HG03469 (cell line): ENCODE data around the gene LYPLAL1.
"Not testable (repeated sequence)": the region's sequence is repeated elsewhere in the genome, so short reads cannot be mapped to it uniquely, and the experiment has no call there.

Source experiments
- ATAC-seq: cut with Tn5 transposase; IDR thresholded peaks from one replicate; pipeline ENCODE4 v1.9.1; 2021; ENCODE audit warnings: mild to moderate bottlenecking, moderate library complexity, moderate number of reproducible peaks; ENCODE audit not compliant: unreplicated experiment

The LYPLAL1 gene

DNA sequence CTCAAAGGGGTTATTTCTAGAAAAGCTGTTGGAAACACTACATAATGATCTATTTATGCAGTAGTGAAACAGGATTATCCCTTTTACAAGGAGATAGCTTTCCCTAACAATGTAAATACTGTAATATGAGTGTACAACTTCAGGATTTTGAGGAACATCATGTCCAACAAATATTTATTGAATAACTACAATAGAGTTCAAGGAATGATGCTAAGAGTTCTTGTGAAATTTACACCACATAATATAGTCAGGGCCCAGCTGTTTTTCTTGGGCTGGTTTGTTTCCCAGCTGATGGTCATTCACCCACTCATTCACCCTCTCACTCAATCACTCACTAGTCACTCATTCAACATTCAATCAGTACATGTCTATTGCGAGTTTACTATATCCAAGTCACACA is 12.3 kb upstream of the LYPLAL1 start:
- ATAC-seq = no peak

DNA sequence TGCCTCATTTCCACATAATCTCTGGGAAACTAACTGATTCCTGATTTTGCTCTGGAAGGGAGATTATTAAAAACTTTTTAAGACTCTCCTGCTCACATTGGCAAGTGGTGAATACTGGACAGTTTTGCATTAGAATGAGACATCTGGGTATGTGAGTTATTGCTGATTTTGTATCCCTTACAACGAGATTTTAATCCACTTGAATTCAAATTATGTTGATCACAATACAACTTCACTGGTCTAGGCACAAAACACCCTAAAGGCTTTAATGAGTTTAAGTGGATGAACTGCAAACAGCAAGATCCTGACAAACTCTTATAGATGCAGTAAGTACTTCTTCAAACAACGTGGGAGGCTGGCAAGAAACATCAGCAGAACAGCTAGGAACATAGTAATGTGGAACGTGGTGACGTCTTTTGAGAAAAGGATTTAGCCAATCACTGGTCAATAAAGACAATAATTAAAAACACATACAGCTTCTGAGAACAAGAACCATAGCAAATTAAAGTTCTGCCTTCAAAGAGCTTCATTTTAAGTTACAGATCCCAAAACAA is 10.2 kb upstream of the LYPLAL1 start:
- no peak for ATAC-seq

DNA sequence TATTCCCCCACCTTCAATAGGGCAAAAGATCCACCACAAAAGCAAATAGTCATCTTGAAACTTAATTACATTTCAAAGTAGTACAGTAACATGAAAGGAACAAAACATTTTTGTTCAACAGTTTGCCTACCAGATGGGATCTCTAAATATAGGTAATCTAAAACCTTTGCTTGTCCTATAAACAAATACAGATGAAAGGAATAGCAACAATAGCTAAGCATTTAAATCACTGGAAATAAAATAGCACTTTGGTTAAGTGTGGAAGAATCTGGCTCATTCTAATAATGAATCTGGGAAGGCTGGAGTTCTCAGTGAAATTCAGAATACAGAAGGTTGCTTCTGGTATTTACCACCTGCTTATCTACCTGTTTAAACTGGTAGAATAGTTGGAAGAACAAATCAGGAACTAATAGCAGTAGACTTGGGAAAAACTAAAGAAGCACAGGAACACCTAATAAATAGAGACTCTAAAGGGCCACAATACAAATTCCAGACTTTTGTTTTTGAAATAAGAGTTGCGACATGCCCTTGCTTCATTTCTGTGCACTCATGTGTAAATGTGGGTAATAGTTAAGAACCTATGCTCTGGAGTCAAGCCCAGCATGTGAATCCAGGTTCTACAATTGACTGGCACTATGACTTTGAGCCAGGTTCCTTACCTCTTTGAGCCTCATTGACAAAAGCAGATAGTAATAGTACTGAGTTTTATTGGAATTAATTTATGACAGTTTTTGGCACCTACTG is 2.3 kb upstream of the LYPLAL1 start:
- no peak for ATAC-seq

DNA sequence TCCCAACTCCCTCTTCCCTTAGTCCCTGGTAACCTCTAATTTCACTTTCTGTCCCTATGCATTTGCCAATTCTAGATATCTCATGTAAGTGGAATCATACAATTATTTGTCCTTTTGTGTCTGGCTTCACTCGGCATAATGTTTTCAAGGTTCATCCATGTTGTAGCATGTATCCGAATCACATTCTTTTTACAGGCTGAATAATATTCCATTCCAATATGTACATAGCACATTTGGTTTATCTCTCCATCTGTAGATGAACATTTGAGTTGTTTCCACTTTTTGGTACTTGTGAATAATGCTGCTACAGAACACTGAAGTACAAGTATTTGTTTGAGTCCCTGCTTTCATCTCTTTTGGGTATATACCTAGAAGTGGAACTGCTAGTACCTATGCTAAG is 857 bp upstream of the LYPLAL1 start:
- no peak for ATAC-seq

DNA sequence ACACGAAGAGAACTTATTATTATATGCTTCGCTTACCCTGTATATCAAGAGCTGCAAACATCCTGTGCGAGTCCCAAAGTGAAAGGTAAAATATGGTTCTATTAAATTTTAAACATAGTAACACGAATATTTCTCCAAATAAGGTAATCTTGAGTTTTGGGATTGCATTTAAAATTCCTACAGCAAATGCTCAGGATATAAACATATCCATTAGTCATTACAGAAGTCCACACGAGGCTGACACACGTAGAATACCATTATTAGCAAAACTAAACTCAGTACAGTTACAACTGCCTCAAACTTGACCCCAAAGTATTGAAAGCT is 282 bp upstream of the LYPLAL1 start:
- no peak for ATAC-seq

DNA sequence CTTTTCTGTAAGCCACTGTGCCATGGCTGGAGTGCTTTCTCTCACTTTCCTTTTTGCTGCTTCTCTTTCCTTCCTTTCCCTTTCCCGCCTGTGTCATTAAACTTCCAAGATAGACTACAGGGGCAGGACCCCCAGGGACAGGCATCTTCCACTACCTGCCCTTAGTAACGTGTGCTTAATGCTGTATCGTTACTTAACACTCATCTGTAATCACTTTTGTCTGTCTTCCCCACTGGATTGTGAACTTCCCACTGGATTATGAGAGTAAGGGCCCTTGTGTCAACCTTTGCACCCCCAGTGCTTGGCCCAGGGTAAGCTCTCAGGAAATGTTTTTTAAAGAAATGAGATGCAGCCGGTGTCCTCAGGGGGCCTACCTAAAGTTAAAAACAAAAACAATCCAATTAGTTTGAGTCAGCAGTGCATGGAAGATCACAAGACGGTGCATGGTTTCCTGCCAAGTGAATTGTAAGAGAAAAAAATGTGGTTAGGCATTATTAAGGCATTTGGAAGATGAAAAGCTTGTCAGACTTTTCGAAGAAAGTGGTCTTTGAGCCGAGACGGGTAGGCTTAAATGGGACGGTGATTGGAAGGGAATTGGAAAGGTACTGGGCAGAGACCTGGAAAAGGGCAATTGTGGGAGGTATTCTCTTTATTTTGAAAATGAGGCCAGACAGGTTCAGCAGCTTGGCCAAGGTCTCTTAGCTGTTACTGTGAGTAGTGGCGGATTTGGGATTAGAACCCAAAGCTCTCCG is 958 bp downstream of the LYPLAL1 start:
- ATAC-seq = no peak

DNA sequence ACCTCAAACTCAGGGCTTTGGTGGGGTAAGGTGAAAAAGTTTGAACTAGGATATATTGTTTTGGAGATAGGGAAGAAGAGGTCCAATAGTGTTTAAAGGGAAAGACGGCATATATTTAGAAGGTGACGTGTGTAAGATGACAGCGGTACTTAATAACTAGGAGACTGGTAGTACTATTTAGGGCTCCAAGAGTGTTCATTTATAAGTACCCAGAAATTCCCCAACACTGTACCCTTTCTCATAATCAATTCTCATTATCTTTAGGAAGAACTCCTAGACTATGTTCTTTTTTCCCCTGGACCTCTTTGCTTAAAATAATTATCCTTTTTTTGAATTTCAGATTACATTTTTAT is 1.5 kb downstream of the LYPLAL1 start:
- no peak for ATAC-seq

DNA sequence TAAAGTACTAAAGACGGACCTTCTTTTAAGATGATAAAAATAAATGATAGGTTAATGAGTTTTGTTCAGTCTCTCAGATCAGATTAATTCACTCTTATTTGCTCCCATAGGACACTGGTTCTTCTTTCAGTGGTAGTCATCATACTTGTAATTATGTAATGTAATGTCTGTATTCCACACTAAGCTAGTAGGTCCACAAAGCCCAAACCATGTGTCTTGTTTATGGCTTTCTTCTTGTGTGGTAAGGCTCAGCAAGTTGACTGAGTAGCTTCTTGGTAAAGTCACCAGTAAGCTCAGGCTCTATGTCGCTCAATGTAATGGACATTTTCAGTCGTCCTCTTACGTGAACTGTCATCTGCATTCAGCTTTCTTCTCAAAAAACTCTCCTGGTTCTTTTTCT is 2.5 kb downstream of the LYPLAL1 start:
- ATAC-seq = no peak

DNA sequence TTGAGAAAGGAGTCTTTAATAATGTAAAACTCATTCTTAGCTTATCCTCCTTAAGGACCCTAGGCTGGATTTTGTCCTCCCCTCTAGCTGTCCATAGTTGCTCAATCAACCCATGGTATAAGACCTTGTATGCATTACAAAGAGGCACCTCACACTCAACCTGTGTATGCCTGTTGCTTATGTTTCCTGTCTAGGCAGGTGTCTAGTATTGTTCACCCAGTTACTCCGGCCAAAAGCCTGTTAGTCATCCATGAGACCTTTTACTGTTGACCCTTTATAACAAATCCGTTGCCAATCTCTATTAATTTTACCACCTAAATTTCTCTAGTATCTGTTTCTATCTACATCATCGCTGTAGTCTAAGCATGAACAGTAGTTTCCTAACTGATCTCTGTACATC is 3.7 kb downstream of the LYPLAL1 start:
- peak; percentile 22 for ATAC-seq

DNA sequence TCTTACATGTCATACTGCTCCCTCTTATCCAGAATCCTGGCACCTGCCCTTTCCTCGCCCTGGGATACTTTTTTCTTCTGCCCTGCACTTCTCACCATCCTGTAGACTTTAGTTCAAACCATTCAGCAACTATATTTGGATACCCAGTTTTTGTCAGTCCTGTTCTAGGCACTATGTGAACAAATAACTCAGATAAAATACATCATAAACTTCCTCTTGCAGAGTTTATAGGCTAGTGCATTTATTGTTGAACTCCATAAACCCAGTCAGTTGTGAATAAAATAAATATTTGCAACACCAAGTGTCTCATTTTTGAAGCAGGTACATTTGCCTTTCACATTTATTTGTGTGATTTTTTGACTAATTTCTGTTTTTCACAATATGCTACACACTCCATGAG is 4.3 kb downstream of the LYPLAL1 start:
- no peak for ATAC-seq

DNA sequence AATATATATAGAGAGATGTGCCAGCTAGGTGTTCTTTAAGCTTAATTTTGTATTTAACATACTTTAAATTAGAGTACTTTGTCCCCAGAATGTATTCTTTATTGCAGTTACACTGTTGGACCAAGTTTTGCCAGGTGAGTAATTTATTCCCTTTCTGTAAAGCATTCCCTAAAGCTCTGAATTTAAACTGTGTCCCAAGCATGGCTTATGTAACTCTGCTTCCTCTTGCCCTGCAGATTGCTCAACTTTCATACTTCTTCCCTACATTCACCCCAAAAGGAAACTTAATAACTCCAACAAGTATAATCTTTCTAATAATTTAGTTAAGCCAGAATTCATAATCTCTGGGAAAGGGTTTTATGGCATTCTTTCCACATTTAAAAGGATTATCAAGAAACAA is 5.6 kb downstream of the LYPLAL1 start:
- no peak for ATAC-seq

DNA sequence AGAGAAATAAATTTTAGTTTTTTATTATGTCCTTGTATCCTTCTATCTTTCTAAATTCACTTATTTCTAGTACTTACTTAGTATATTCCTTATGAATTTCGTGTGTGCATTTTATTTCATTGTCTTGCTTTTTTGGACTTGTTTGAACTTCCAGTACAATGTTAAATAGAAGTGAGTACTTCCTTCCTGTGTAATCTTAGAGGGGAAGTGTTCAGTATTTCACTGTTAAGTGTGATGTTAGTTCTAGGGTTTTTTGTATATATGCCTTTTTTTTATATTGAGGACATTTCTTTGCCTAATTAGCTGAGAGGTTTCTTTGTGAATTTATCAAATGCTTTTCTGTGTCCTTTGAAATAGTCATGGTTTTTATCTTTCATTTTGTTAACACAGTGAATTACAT is 10.7 kb downstream of the LYPLAL1 start:
- ATAC-seq = no peak

DNA sequence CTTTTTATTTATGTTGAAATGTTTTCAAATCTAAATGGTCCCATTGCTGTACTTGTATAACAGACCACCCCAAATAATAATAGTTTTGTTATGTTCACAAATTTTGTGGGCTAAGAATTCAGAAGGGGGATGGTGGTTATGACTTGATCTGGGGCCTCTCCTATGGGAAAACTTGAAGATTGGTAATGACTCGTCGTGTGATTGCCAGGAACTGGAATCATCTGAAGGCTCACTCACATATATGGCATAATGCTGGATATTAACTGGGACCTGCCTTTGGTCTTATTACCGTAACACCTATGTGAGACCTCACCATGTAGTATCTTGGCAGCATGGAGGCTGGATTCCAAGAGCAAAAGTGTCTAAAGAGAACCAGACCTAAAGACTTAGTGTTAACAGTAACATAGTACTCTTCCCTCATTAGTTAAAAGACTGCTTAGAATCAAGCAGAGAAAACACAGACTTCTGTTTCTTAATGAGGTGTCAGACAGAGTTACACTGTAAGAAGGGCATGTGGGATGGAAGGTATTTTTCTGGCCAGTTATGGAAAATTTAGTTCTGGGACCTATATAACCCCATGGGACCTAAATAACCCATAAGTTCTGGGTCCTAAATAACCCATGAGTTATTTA is 11.9 kb downstream of the LYPLAL1 start:
- no peak for ATAC-seq

DNA sequence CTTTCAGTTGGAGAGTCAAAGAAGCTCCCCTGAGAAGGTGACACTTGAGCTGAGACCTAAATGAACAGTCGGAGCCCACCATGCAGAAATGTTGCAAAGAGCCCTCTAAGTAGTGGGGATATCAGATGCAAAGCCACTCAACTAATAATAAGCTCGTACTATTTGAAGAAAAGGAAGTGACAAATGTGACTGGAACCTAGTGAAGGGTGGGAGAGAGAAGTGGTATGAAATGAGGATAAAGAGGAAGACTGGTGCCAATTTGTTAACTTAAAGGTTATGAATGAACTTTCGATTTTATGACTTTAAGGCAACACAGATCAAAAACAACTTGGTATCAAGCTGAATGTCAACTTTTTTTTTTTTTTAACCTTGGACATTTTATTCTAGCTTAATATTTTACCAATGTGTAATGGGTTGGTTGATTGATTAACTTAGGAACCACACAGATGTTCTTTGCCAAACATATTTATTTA is 14.7 kb downstream of the LYPLAL1 start:
- ATAC-seq = peak; percentile 30

DNA sequence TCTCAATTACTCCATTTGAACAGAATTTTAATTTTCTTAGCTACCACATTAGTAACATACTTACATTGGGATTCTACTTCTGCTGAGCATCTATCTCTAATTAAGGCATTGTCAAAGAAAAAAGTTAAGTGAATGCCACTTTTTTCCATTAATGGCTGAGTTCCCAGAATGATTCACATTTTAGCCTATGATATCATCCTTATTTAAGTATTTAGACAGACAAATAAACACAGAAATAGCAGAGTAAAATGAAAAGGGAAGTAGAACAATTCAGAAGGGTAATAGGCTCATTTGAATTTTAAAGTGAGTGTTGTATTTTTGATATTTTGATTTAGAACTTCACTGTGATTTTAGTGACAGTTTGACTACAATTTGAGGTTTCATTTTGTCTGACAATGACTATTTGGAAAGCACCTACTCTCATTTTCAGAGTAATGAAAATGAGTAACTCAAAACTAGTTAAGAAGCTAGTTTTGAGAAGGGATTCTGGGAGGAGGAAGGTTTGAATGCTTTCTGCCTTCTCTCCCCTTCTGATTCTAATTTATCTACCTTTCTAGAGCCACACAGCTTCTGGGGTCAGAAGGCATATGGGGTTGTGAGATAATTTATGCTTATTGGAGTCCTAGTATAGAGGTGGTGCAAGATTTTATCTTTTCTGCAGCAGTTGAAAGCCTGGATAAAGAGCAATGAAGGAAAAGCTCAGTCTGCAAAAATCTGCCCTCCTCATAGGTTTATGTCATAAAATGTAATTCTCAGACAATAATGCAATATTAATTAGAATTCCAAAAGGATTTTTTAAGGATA is 15.5 kb downstream of the LYPLAL1 start:
- peak; percentile 64 for ATAC-seq

DNA sequence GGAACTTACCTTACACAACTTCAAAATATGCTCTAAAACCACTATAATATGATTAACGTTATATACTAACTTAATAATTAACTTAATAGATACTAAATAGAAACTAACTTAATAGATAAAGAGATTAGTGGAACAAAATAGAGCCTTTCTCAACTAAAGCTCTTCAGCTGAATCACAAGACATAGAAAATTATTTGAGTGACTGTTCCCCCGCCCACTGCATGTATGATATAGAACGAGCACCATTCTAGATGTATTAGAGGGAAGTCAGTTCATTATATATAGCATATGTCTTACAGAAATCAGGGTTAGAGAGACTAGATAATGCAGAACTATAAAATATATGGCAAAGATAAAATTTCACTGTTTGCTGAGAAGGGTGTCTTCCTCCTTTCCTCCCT is 16.3 kb downstream of the LYPLAL1 start:
- no peak for ATAC-seq

DNA sequence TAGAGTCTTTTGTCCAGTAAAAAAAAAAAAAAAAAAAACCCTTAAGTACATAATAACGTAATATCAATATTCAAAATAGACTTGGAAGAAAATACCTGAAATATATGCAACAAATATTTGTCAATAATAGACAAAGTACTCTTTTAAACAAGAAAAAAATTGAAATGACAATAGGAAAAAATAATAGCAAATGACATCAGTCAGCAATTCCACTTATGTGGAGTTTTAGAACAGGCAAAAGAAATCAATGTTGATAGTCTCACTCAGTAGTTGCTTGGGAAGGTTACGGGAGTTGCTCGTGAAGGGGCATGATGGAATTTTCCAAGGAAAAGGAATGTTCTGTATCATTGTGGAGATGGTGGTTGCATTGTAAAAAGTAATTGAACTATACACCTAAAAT is 16.9 kb downstream of the LYPLAL1 start:
- ATAC-seq = no peak

DNA sequence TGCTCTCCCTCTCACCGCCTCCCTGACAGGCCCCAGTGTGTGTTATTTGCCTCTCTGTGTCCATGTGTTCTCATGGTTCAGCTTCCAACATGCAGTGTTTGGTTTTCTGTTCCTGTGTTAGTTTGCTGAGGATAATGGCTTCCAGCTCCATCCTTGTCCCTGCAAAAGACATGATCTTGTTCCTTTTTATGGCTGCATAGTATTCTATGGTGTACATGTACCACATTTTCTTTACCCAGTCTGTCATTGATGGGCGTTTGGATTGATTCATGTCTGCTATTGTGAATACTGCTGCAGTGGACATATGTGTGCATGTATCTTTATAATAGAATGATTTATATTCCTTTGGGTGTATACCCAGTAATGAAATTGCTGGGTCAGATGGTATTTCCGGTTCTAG is 22.2 kb downstream of the LYPLAL1 start:
- ATAC-seq = not testable (repeated sequence)

DNA sequence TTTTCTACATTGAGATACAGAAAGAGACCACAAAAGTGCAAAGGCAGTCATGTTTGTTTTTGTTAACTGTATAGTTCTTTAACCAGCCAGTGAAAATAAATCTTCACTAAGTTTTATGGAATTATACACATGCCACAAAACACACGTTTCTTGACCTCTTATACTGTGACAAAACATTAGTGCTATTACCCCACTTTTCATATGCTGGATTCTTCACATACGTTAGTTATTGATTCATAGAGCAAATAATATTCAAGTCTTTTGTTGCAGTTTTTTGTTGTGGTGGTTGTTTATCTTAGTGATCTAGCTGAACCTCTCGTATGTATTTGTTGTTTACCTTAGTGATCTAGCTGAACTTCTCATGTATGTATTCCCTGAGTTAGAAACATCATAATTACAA is 28.0 kb downstream of the LYPLAL1 start:
- no peak for ATAC-seq

DNA sequence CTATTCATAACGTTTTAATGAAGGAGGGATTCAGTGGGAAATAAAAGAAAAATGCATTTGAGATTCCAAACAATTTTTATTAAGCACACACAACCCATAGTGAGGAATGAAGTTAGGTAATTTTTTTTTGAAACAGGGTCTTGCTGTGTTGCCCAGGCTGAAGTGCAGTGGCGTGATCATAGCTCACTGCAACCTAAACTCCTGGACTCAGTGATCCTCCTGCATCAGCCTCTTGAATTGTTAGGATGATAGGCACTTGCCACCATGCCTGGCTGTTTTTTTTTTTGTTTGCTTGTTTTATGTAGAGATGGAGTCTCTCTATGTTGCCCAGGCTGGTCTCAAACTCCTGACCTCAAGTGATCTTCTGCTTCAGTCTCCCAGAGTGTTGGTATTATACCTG is 28.9 kb downstream of the LYPLAL1 start:
- no peak for ATAC-seq

DNA sequence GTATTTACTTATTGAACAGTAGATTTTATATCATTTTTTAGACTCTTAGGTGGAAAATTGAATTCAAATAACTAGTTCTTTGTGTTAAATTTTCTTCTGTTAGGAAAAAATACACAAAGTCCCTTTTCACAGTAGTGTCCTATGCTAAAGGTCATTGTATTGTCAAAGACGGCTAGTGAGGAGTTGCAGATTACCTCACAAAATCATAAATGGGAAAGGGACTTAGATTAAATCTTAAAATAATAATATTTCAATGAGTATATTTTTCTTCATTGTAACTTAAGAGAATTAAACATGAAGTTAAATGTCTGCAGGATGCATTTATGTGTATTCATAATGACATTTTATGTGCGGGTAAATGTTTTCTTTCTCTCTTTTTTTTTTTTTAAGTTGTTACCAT is 32.7 kb downstream of the LYPLAL1 start:
- ATAC-seq = no peak
